ENCODE results near the gene TANC1.

The TANC1 gene

GRCh38 chr2:159168707-159169106, 200.3 kb downstream of the TANC1 start:
- TF ChIP-seq CTCF (IDR thresholded peaks at IDR 0.05; ENCODE audit: low read length, missing control alignments): peak; percentile 44
- peak; percentile 54 for DNase-seq (ENCODE audit: low read depth)

GRCh38 chr2:159169187-159169586, 200.7 kb downstream of the TANC1 start:
- TF ChIP-seq CTCF (IDR thresholded peaks at IDR 0.05; ENCODE audit: low read length, missing control alignments): no peak
- peak; percentile 33 for DNase-seq (ENCODE audit: low read depth)
- no peak overlapping the region for H3K4me3 ChIP-seq (replicated peaks; ENCODE audit: low read depth, low read length)

More at GRCh38 chr2:159168707-159169106, 200.3 kb downstream of the TANC1 start:
- no peak overlapping the region for H3K4me3 ChIP-seq (replicated peaks; ENCODE audit: low read depth, low read length)

GRCh38 chr2:159172403-159172802, 204.0 kb downstream of the TANC1 start:
- no peak for TF ChIP-seq CTCF (IDR thresholded peaks at IDR 0.05; ENCODE audit: low read length, missing control alignments)
- H3K4me3 ChIP-seq (replicated peaks; ENCODE audit: low read depth, low read length): no peak overlapping the region
- no peak for DNase-seq (ENCODE audit: low read depth)

GRCh38 chr2:159174759-159175158, 206.3 kb downstream of the TANC1 start:
- DNase-seq (ENCODE audit: low read depth): no peak
- no peak overlapping the region for H3K4me3 ChIP-seq (replicated peaks; ENCODE audit: low read depth, low read length)
- TF ChIP-seq CTCF (IDR thresholded peaks at IDR 0.05; ENCODE audit: low read length, missing control alignments): no peak

GRCh38 chr2:159175182-159175581, 206.7 kb downstream of the TANC1 start:
- TF ChIP-seq CTCF (IDR thresholded peaks at IDR 0.05; ENCODE audit: low read length, missing control alignments): no peak
- H3K4me3 ChIP-seq (replicated peaks; ENCODE audit: low read depth, low read length): no peak overlapping the region
- DNase-seq (ENCODE audit: low read depth): no peak

GRCh38 chr2:159175927-159176326, 207.5 kb downstream of the TANC1 start:
- H3K4me3 ChIP-seq (replicated peaks; ENCODE audit: low read depth, low read length): no peak overlapping the region
- TF ChIP-seq CTCF (IDR thresholded peaks at IDR 0.05; ENCODE audit: low read length, missing control alignments): no peak
- DNase-seq (ENCODE audit: low read depth): no peak

GRCh38 chr2:159176555-159176954, 208.1 kb downstream of the TANC1 start:
- no peak for DNase-seq (ENCODE audit: low read depth)
- TF ChIP-seq CTCF (IDR thresholded peaks at IDR 0.05; ENCODE audit: low read length, missing control alignments): no peak
- no peak overlapping the region for H3K4me3 ChIP-seq (replicated peaks; ENCODE audit: low read depth, low read length)
